HG03097 (cell line): Measurements from ENCODE around the gene ANKRD40CL.

Source experiments
- ATAC-seq: cut with Tn5 transposase; IDR thresholded peaks from one replicate; pipeline ENCODE4 v1.9.1; 2021; ENCODE audit not compliant: unreplicated experiment, low FRiP score

Gene ANKRD40CL

GRCh38 chr17:50719144-50719923, 48.0 kb downstream of the ANKRD40CL start, which contains the start of gene LUC7L3:
Gene LUC7L3, plus strand, starts transcription at chr17:50719603. Its CDS starts 130 bp downstream, at chr17:50719733.
- peak; percentile 92 for ATAC-seq

GRCh38 chr17:50715471-50715870, 51.8 kb downstream of the ANKRD40CL start:
- ATAC-seq, result no peak

- ATAC-seq, result no peak
Measured at GRCh38 chr17:50712641-50713040, 54.7 kb downstream of the ANKRD40CL start.
